Kidney capillary endothelial cell (primary cell): Measurements from ENCODE around the gene GPX2.
"Not testable (repeated sequence)": the region's sequence is repeated elsewhere in the genome, so short reads cannot be mapped to it uniquely, and the experiment has no call there.

Experiments used
- DNase-seq: peaks from one replicate; pipeline ENCODE4 v3.0.0-alpha.2; 2018; ENCODE audit warnings: low spot score

The GPX2 gene

GRCh38 chr14:64913477-64913876, 29.1 kb downstream of the GPX2 start:
- not testable (repeated sequence) for DNase-seq

- DNase-seq = no peak
Observed at GRCh38 chr14:64912261-64912660, 30.3 kb downstream of the GPX2 start.

GRCh38 chr14:64910847-64911495, 31.6 kb downstream of the GPX2 start:
- peak; percentile 30 for DNase-seq

- no peak for DNase-seq
Observed at GRCh38 chr14:64906022-64906421, 36.5 kb downstream of the GPX2 start.

- DNase-seq = no peak
Observed at GRCh38 chr14:64899958-64900357, 42.6 kb downstream of the GPX2 start.

GRCh38 chr14:64891839-64892375, 50.6 kb downstream of the GPX2 start:
- DNase-seq = peak; percentile 48

- no peak for DNase-seq
Observed at GRCh38 chr14:64891173-64891838, 51.2 kb downstream of the GPX2 start.

GRCh38 chr14:64889352-64889751, 53.2 kb downstream of the GPX2 start:
- DNase-seq = no peak
